ENCODE data around the gene TMEM131.

DNA sequence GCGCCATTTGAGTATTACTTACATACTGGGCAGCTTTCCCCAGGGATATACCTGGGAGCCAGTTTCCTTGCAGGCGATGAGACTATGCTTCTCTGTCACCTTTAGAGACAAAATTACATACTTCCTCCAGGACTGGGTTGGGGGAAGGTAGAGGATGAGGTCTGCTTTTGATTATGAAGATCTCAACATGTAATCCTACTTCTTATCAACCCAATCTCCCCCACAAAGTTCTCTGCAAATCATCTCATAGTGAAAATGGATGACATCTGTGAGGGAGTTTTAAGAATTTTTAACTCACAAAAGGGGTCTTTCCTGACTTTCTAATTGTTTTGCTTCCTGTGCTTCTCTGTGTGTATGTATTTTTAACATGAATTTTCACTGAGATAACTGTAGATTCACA, 81.9 kb downstream of the TMEM131 start:
- TF ChIP-seq, protein P1, sequence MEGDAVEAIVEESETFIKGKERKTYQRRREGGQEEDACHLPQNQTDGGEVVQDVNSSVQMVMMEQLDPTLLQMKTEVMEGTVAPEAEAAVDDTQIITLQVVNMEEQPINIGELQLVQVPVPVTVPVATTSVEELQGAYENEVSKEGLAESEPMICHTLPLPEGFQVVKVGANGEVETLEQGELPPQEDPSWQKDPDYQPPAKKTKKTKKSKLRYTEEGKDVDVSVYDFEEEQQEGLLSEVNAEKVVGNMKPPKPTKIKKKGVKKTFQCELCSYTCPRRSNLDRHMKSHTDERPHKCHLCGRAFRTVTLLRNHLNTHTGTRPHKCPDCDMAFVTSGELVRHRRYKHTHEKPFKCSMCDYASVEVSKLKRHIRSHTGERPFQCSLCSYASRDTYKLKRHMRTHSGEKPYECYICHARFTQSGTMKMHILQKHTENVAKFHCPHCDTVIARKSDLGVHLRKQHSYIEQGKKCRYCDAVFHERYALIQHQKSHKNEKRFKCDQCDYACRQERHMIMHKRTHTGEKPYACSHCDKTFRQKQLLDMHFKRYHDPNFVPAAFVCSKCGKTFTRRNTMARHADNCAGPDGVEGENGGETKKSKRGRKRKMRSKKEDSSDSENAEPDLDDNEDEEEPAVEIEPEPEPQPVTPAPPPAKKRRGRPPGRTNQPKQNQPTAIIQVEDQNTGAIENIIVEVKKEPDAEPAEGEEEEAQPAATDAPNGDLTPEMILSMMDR (IDR thresholded peaks at IDR 0.05; ENCODE audit: low read depth, low read length) = no peak
- TF ChIP-seq EZH2phosphoT487 (IDR thresholded peaks at IDR 0.05; ENCODE audit: low read depth) = no peak

Measured in OCI-LY3 (cell line).